Astrocyte (in vitro differentiated cells and primary cell): ENCODE results near the gene UTS2R. TPM values are rescaled to one million over a fixed set of nuclear protein-coding genes. Genes with fewer than 3 reads are reported as not detected.

ENCODE experiments used
- DNase-seq: peaks from one replicate; pipeline ENCODE4 v3.0.0-alpha.2; 2010; ENCODE audit warnings: low read depth
- FAIRE-seq: peaks from 2 replicates; lab custom pipeline; 2011; peaks lifted over from hg19 to GRCh38; lab: Jason Lieb, UNC
- H2AFZ ChIP-seq: 2 replicates; pipeline ENCODE4 v1.6.0; 2012; ENCODE audit warnings: low read depth, low read length, inconsistent platforms
- H3K27ac ChIP-seq: 2 replicates; pipeline ENCODE4 v1.5.1; 2011; ENCODE audit warnings: low read depth, low read length, inconsistent platforms
- H3K27me3 ChIP-seq: 2 replicates; pipeline ENCODE4 v1.6.0; 2011; ENCODE audit warnings: low read length, inconsistent platforms; ENCODE audit not compliant: insufficient read depth
- H3K36me3 ChIP-seq: 2 replicates; pipeline ENCODE4 v1.5.1; 2011; ENCODE audit warnings: low read length, inconsistent platforms; ENCODE audit not compliant: insufficient read depth
- H3K4me1 ChIP-seq: 2 replicates; pipeline ENCODE4 v1.5.1; 2011; ENCODE audit warnings: low read length, inconsistent platforms; ENCODE audit not compliant: insufficient read depth
- H3K4me2 ChIP-seq: 2 replicates; pipeline ENCODE4 v1.6.0; 2012; ENCODE audit warnings: low read length, inconsistent platforms
- H3K4me3 ChIP-seq: 2 replicates; pipeline ENCODE4 v1.5.1; 2011; ENCODE audit warnings: low read depth, mild to moderate bottlenecking, low read length, inconsistent platforms; ENCODE audit not compliant: insufficient read depth
- H3K79me2 ChIP-seq: 2 replicates; pipeline ENCODE4 v1.6.0; 2012; ENCODE audit warnings: mild to moderate bottlenecking, low read length, inconsistent platforms; ENCODE audit not compliant: insufficient read depth
- H3K9ac ChIP-seq: 2 replicates; pipeline ENCODE4 v1.6.0; 2012; ENCODE audit warnings: mild to moderate bottlenecking, low read length, inconsistent platforms
- H3K9me3 ChIP-seq: 2 replicates; pipeline ENCODE4 v1.5.1; 2012; ENCODE audit warnings: low read depth, mild to moderate bottlenecking, low read length, inconsistent platforms; ENCODE audit not compliant: insufficient read depth
- H4K20me1 ChIP-seq: 2 replicates; pipeline ENCODE4 v1.6.0; 2012; ENCODE audit warnings: low read length, inconsistent platforms; ENCODE audit not compliant: insufficient read depth
- H3K27ac Mint-ChIP-seq: one replicate; pipeline ENCODE4 v1.8.0; 2021; ENCODE audit warnings: mild to moderate bottlenecking, mixed read lengths; ENCODE audit not compliant: unreplicated experiment
- H3K27me3 Mint-ChIP-seq: one replicate; pipeline ENCODE4 v1.8.0; 2021; ENCODE audit warnings: low read depth, mixed read lengths; ENCODE audit not compliant: unreplicated experiment
- H3K36me3 Mint-ChIP-seq: one replicate; pipeline ENCODE4 v1.8.0; 2021; ENCODE audit warnings: low read depth, mixed read lengths; ENCODE audit not compliant: unreplicated experiment
- H3K4me1 Mint-ChIP-seq: one replicate; pipeline ENCODE4 v1.8.0; 2021; ENCODE audit warnings: low read depth, mixed read lengths; ENCODE audit not compliant: unreplicated experiment
- H3K4me3 Mint-ChIP-seq: one replicate; pipeline ENCODE4 v1.8.0; 2021; ENCODE audit warnings: mild to moderate bottlenecking, moderate library complexity, mixed read lengths; ENCODE audit not compliant: unreplicated experiment
- H3K9me3 Mint-ChIP-seq: one replicate; pipeline ENCODE4 v1.8.0; 2021; ENCODE audit warnings: mild to moderate bottlenecking, mixed read lengths; ENCODE audit not compliant: unreplicated experiment
- EZH2 ChIP-seq: IDR thresholded peaks from 2 replicates; pipeline ENCODE4 v1.6.1; 2012; ENCODE audit warnings: mild to moderate bottlenecking, low read length, inconsistent platforms; ENCODE audit not compliant: insufficient read depth
- total RNA-seq: library from RNA; stranded (reverse); gene quantifications from 2 replicates; pipeline ENCODE4 v1.2.1, GENCODE V29; 2021
- TF ChIP-seq, protein P1 (sequence below): IDR thresholded peaks from 2 replicates; pipeline ENCODE4 v1.5.1; 2011; ENCODE audit warnings: low read depth, mild to moderate bottlenecking, inconsistent platforms, low read length, moderate library complexity; ENCODE audit not compliant: insufficient read depth

The UTS2R gene
- total RNA-seq, 1 donor from 2014 or later = not detected

GRCh38 chr17:82415336-82415735 is 43.8 kb downstream of the UTS2R start:
- Mint-ChIP-seq H3K36me3 (peaks cover 6% of the 10 kb centered on the region), H3K4me1 (peaks cover 2% of the 10 kb centered on the region), H3K27ac (no peak overlapping the region), H3K9me3 (no peaks in the 10 kb centered on the region), H3K27me3 (no peaks in the 10 kb centered on the region), H3K4me3 (peak overlapping the region; percentile 76)
- no peak overlapping the region for H3K27ac ChIP-seq
- H3K36me3 ChIP-seq = no peaks in the 10 kb centered on the region
- FAIRE-seq = no peak
- no peak overlapping the region for H2AFZ ChIP-seq
- no peak overlapping the region for H3K4me3 ChIP-seq
- no peak for TF ChIP-seq EZH2
- TF ChIP-seq, protein P1, sequence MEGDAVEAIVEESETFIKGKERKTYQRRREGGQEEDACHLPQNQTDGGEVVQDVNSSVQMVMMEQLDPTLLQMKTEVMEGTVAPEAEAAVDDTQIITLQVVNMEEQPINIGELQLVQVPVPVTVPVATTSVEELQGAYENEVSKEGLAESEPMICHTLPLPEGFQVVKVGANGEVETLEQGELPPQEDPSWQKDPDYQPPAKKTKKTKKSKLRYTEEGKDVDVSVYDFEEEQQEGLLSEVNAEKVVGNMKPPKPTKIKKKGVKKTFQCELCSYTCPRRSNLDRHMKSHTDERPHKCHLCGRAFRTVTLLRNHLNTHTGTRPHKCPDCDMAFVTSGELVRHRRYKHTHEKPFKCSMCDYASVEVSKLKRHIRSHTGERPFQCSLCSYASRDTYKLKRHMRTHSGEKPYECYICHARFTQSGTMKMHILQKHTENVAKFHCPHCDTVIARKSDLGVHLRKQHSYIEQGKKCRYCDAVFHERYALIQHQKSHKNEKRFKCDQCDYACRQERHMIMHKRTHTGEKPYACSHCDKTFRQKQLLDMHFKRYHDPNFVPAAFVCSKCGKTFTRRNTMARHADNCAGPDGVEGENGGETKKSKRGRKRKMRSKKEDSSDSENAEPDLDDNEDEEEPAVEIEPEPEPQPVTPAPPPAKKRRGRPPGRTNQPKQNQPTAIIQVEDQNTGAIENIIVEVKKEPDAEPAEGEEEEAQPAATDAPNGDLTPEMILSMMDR = no peak
- peaks cover 7% of the 10 kb centered on the region for H3K4me1 ChIP-seq
- no peaks in the 10 kb centered on the region for H3K9me3 ChIP-seq
- H3K4me2 ChIP-seq = no peak overlapping the region
- peaks cover 48% of the 10 kb centered on the region for H4K20me1 ChIP-seq
- H3K9ac ChIP-seq = no peak overlapping the region
- no peaks in the 10 kb centered on the region for H3K27me3 ChIP-seq
- no peak for DNase-seq
- peaks cover 2% of the 10 kb centered on the region for H3K79me2 ChIP-seq

DNA sequence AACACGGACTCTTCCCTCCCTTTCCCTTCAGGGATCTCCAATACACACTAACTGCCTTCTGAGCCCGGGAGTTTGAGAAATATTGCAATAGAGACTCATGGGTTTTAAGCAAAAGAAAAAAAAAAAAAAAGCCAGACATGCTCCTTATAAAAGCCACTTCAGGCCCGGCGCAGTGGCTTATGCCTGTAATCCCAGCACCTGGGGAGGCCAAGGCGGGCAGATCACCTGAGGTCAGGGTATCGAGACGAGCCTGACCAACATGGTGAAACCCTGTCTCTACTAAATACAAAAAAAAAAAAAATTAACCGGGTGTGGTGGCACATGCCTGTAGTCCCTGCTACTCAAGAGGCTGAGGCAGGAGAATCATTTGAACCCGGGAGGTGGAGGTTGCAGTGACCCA is 44.2 kb downstream of the UTS2R start:
- no peak for FAIRE-seq
- Histone ChIP-seq H3K79me2 (peaks cover 2% of the 10 kb centered on the region), H3K4me1 (peaks cover 7% of the 10 kb centered on the region), H4K20me1 (peaks cover 47% of the 10 kb centered on the region), H3K36me3 (no peaks in the 10 kb centered on the region), H3K27me3 (no peaks in the 10 kb centered on the region), H3K9me3 (no peaks in the 10 kb centered on the region), H2AFZ (no peak overlapping the region), H3K4me3 (no peak overlapping the region), H3K4me2 (no peak overlapping the region), H3K27ac (no peak overlapping the region), H3K9ac (no peak overlapping the region)
- Mint-ChIP-seq H3K4me1 (peaks cover 2% of the 10 kb centered on the region), H3K9me3 (no peaks in the 10 kb centered on the region), H3K36me3 (peaks cover 6% of the 10 kb centered on the region), H3K27ac (no peak overlapping the region), H3K27me3 (no peaks in the 10 kb centered on the region), H3K4me3 (no peak overlapping the region)
- no peak for DNase-seq
- TF ChIP-seq EZH2 = no peak
- TF ChIP-seq, protein P1 = no peak

DNA sequence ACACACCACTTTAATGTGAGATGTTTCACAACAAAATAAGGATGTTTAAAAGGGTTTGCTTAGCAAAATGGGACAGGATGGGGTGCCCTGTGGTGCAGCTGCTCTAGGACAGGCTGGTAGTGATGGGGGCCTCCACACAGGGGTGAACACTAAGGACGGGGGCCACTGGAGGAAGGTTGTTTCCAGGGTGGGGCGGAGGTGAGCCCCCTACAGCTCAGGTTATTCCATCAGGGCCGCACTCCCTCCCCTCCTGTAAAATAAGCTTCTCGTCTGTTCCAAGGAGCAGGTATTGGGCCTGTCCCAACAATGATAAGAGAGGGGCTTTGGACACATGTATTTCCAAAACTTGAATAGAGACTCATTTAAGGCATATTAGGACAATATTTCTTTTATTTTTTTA is 44.7 kb downstream of the UTS2R start:
- peaks cover 7% of the 10 kb centered on the region for H3K36me3 Mint-ChIP-seq
- Histone ChIP-seq H4K20me1 (peaks cover 45% of the 10 kb centered on the region), H3K4me1 (peaks cover 7% of the 10 kb centered on the region), H3K36me3 (no peaks in the 10 kb centered on the region), H3K9ac (no peak overlapping the region), H3K27me3 (no peaks in the 10 kb centered on the region), H3K9me3 (no peaks in the 10 kb centered on the region), H3K4me3 (no peak overlapping the region), H3K27ac (no peak overlapping the region), H3K79me2 (peaks cover 2% of the 10 kb centered on the region), H3K4me2 (no peak overlapping the region), H2AFZ (no peak overlapping the region)
- H3K27me3 Mint-ChIP-seq = no peaks in the 10 kb centered on the region
- FAIRE-seq (no peak), DNase-seq (no peak)
- H3K9me3 Mint-ChIP-seq = no peaks in the 10 kb centered on the region
- H3K4me1 Mint-ChIP-seq = peaks cover 2% of the 10 kb centered on the region
- no peak overlapping the region for H3K4me3 Mint-ChIP-seq
- no peak for TF ChIP-seq EZH2
- TF ChIP-seq, protein P1 = no peak
- H3K27ac Mint-ChIP-seq = no peak overlapping the region
